ENCODE data around the gene LENG9.

Gene LENG9

DNA sequence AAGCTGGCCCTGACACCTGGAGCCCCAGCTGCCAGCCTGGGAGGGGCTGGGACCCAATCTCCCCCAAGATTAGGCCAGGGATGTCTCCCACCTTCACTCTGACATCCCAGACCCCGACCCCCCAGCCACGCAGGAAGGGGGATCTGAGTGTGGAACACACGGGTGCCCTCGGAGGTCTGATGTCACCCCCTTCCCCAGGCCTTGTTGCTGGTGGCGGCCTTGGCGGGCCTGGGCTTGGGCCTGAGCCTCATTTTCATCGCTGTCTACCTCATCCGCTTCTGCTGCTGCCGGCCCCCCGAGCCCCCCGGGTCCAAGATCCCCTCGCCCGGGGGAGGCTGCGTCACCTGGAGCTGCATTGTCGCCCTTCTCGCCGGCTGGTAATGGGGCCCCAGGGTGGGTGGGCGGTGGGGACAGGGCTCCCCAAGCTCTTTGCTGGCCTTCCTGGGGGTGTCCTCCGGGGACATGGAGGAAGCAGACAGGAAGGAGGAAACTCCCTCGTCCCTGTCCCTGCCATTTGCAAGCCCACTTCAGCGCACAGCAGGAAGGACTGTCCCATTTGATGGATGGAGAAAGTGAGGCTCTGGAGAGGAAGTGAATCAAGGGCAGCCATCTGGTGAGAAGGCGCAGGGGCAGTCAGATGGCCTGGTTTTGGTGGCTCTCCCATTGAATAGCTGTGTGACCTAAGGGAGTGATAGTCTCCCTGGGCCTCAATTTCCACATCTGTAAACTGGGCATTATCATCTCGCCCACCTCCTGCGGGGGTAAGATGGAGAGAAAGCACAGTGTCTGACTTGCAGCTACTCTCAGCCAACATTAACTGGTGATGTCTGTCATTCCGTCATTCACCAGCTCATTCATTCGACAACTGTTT, 44.4 kb downstream of the LENG9 start:
- DNase-seq = no peak

GRCh38 chr19:54418030-54418929, 45.3 kb downstream of the LENG9 start:
- peak; percentile 25 for DNase-seq

DNA sequence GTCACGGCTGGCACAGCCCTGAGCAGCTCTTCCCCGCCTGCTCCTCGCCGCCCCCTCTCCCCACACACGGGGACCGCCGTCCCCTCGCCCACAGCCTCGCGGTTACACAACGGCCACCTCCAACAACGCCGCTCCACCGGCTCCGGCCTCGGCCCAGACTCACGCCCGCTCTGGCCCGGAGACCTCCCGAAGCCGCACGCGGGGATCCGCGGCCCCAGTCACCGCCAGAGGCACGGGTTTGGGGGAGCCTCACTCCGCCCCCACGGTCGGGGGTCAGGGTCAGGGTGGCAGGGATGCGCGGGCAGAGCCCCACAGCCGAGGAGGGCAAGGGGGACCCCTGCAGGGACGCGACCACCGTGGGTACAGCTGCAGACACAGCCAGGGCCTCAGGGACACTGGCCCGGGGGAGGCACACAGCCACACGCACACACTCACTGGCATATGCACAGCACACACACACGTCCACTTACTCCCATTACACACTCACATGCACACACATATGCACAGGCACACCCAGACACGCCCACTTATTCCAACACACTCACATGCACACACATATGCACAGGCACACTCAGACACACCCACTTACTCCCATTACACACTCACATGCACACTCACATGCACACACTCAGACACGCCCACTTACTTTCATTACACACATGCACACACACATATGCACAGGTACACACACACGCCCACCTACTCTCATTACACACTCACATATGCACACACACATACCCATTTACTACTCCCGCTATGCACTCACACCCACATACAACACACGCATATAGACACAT, 46.7 kb downstream of the LENG9 start:
- DNase-seq = no peak

DNA sequence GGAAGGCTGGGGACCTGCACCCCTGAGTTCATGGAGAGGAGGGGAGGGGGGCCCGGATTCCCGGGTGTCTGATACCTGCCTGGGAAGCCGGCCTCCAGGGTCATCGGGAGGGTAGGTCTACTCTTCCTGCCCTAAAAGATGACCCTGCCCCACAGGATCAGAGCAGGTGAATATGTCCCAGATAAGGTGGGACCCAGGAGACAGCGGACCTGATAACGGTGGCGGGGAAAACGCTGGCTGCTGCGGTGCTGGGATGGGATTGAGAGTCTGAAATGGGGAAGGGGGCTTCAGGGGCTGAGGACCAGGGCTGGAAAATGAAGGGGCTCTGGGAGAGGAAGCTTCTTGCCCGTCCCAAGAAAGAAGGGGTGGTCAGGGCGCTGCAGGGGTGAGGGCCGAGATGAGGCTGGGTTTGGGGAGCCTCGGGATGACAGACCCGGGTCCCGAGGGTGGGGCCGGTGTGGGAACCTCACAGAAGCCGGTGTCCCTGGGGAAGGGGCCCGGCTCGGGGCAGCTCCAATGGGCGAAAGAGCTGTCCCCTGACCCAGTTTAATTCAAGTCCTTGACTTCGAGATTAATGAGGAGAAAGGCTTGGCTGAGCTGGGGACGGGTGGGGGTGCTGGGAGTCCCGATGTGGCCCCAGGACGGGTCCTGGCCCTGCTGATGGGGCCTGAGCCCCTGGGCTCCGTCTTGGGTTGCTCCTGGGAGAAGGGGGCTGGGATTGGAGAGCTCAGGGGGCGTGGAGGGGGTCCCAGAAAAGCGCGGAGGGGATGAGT, 47.5 kb downstream of the LENG9 start:
- DNase-seq = no peak

- DNase-seq = peak; percentile 23
Observed at GRCh38 chr19:54415208-54415900, 48.2 kb downstream of the LENG9 start, which contains the start of gene TTYH1. Gene TTYH1 (plus strand): TSS chr19:54415464. CDS start chr19:54415553, 89 bp downstream.

DNA sequence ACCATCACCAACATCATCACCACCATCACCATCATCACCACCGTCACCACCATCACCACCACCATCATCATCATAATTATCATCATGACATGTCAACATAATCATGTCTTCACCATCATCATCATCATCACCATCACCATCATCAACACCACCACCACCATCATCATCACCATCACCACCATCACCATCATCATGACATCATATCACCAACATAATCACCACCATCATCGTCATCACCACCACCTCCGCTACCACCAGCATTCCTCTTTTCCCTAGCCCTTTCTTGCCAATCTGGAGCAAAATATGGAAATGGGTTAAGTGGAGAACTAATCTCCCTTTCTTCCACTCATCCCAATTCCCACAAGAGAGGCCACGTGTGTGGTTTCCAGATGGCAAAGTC, 49.4 kb downstream of the LENG9 start:
- no peak for DNase-seq

- DNase-seq = no peak
Observed at GRCh38 chr19:54412877-54413276, 50.7 kb downstream of the LENG9 start.

All from CD4-positive, alpha-beta T cell treated with Interleukin-17A for 1 hour (primary cell).